ENCODE measurements around the gene MSRB1.

- TF ChIP-seq CTCF (IDR thresholded peaks at IDR 0.05; ENCODE audit: control extremely low read depth in 1 of 3, insufficient read depth in 1 of 3, low read depth in 1 of 3, low read length in 3 of 3) = no peak
- TF ChIP-seq POLR2AphosphoS5 (IDR thresholded peaks at IDR 0.05; ENCODE audit: low read depth, low read length) = no peak
- TF ChIP-seq RAD21 (IDR thresholded peaks at IDR 0.05 in 1 of 2, conservative IDR thresholded peaks at IDR 0.05 in 1 of 2; ENCODE audit: low read depth in 2 of 2, low read length in 2 of 2) = no peak
Observed at GRCh38 chr16:1929105-1929504, 13.9 kb downstream of the MSRB1 start.

Data from H1 (cell line).